Smooth muscle cell (in vitro differentiated cells): ENCODE results near the gene GDF9. TPM values are rescaled to one million over a fixed set of nuclear protein-coding genes. Genes with fewer than 3 reads are reported as not detected.

Experiments
- DNase-seq: peaks from one replicate; lab custom pipeline; 2025; ENCODE audit not compliant: unreplicated experiment; lab: John Stamatoyannopoulos, UW
- H2AFZ ChIP-seq: fragments of 200-600 bp; sonication (generic); 2 replicates; pipeline ENCODE4 v1.6.0; 2016; ENCODE audit warnings: antibody characterized with exemption, low read depth, mild to moderate bottlenecking
- H3F3A ChIP-seq: fragments of 200-600 bp; sonication (generic); 2 replicates; pipeline ENCODE4 v1.6.0; 2017; ENCODE audit warnings: antibody characterized with exemption, low read depth
- H3K27ac ChIP-seq: fragments of 200-600 bp; sonication (generic); 2 replicates; pipeline ENCODE4 v1.5.1; 2016; ENCODE audit warnings: low read depth, mild to moderate bottlenecking
- H3K27me3 ChIP-seq: fragments of 200-600 bp; sonication (generic); 2 replicates; pipeline ENCODE4 v1.6.1; 2016; ENCODE audit warnings: low read depth, mild to moderate bottlenecking
- H3K36me3 ChIP-seq: fragments of 200-600 bp; sonication (generic); 2 replicates; pipeline ENCODE4 v1.5.1; 2016; ENCODE audit warnings: low read depth
- H3K4me1 ChIP-seq: fragments of 200-600 bp; sonication (generic); 2 replicates; pipeline ENCODE4 v1.5.1; 2016; ENCODE audit warnings: low read depth
- H3K4me2 ChIP-seq: fragments of 200-600 bp; sonication (generic); 2 replicates; pipeline ENCODE4 v1.6.0; 2016; ENCODE audit warnings: mild to moderate bottlenecking
- H3K4me3 ChIP-seq: fragments of 200-600 bp; sonication (generic); 2 replicates; pipeline ENCODE4 v1.5.1; 2016; ENCODE audit warnings: mild to moderate bottlenecking
- H3K79me2 ChIP-seq: fragments of 200-600 bp; sonication (generic); 2 replicates; pipeline ENCODE4 v1.6.0; 2016; ENCODE audit warnings: low read depth, mild to moderate bottlenecking
- H3K9ac ChIP-seq: fragments of 200-600 bp; sonication (generic); 2 replicates; pipeline ENCODE4 v1.6.0; 2016; ENCODE audit warnings: low read depth
- H3K9me3 ChIP-seq: fragments of 200-600 bp; sonication (generic); replicated peaks from 2 replicates; pipeline ENCODE4 v1.5.1; 2016; ENCODE audit warnings: low read depth
- H4K20me1 ChIP-seq: fragments of 200-600 bp; sonication (generic); 2 replicates; pipeline ENCODE4 v1.6.0; 2016; ENCODE audit warnings: low read depth
- CTCF ChIP-seq: fragments of 200-600 bp; sonication (generic); IDR thresholded peaks from 2 replicates; pipeline ENCODE4 v1.5.1; 2017; ENCODE audit warnings: borderline replicate concordance, mild to moderate bottlenecking, antibody characterized with exemption; ENCODE audit not compliant: insufficient read depth, poor library complexity, severe bottlenecking
- WGBS: methylation state at CpG from one replicate; pipeline ENCODE4 v1.1.7; 2016; ENCODE audit warnings: low lambda C conversion rate; 5-methylcytosine and 5-hydroxymethylcytosine counted together
- polyA plus RNA-seq: library from polyadenylated mRNA; unstranded; fragments of >200 nt; fragmentation: Nextera tagmentation; extraction: Ambion mirVana; gene quantifications from 2 replicates; pipeline ENCODE4 v1.2.1, GENCODE V29; 2016
- total RNA-seq: library from RNA; depleted of rRNA; stranded (reverse); fragments of >200 nt; gene quantifications from 2 replicates; pipeline ENCODE4 v1.2.3, GENCODE V29; 2014

The GDF9 gene
- total and polyA plus RNA-seq, 2 experiments from 2014 or later, result 0.46 to 1.9 TPM

GRCh38 chr5:132824426-132824825, 41.8 kb downstream of the GDF9 start:
- H3K9ac ChIP-seq, result no peak overlapping the region
- no peak overlapping the region for H3K4me2 ChIP-seq
- H3K27me3 ChIP-seq, result peaks cover 2% of the 10 kb centered on the region
- H3K27ac ChIP-seq, result no peak overlapping the region
- no peaks in the 10 kb centered on the region for H4K20me1 ChIP-seq
- H3K9me3 ChIP-seq, result no peaks in the 10 kb centered on the region
- no peak overlapping the region for H3K4me3 ChIP-seq
- H3F3A ChIP-seq, result no peaks in the 10 kb centered on the region
- H3K79me2 ChIP-seq, result no peaks in the 10 kb centered on the region
- 98% methylated on average over 3 of the region's 3 CpGs for WGBS
- H2AFZ ChIP-seq, result no peak overlapping the region
- H3K36me3 ChIP-seq, result no peaks in the 10 kb centered on the region
- peaks cover 11% of the 10 kb centered on the region for H3K4me1 ChIP-seq
- DNase-seq, result no peak
- TF ChIP-seq CTCF, result no peak

- no peak for DNase-seq
- Histone ChIP-seq H3K9me3 (no peaks in the 10 kb centered on the region), H3K9ac (no peak overlapping the region), H3K27me3 (no peaks in the 10 kb centered on the region), H3K36me3 (no peaks in the 10 kb centered on the region), H3K4me2 (peak overlapping the region; percentile 92), H2AFZ (peak overlapping the region; percentile 69), H3K4me1 (peaks cover 11% of the 10 kb centered on the region), H3K79me2 (no peaks in the 10 kb centered on the region), H4K20me1 (no peaks in the 10 kb centered on the region), H3K27ac (no peak overlapping the region), H3K4me3 (peak overlapping the region; percentile 36), H3F3A (no peaks in the 10 kb centered on the region)
- no peak for TF ChIP-seq CTCF
- 79% methylated on average over 7 of the region's 7 CpGs for WGBS
Observed at GRCh38 chr5:132823481-132824050, 42.7 kb downstream of the GDF9 start.

- Histone ChIP-seq H3K27ac (no peak overlapping the region), H3K9me3 (no peaks in the 10 kb centered on the region), H3K79me2 (no peaks in the 10 kb centered on the region), H3K4me1 (peaks cover 11% of the 10 kb centered on the region), H3F3A (no peaks in the 10 kb centered on the region), H3K36me3 (no peaks in the 10 kb centered on the region), H2AFZ (peak overlapping the region; percentile 69), H3K4me3 (peak overlapping the region; percentile 36), H4K20me1 (no peaks in the 10 kb centered on the region), H3K9ac (no peak overlapping the region), H3K27me3 (no peaks in the 10 kb centered on the region), H3K4me2 (peak overlapping the region; percentile 92)
- TF ChIP-seq CTCF, result no peak
- DNase-seq, result no peak
- WGBS, result 17% methylated on average over 63 of the region's 68 CpGs
Observed at GRCh38 chr5:132822650-132823480, 43.4 kb downstream of the GDF9 start.
